ENCODE measurements around the gene MAF. TPM values are rescaled to one million over a fixed set of nuclear protein-coding genes. Genes with fewer than 3 reads are reported as not detected.

MAF gene
- total RNA-seq, 4 donors from 2014 or later, result 24.8 to 52.0 (median 33.6) TPM

- Histone ChIP-seq H3K27ac (peak overlapping the region in 3 of 4 donors; percentile 18 to 68 (median 66)), H3K4me1 (peaks cover 0 to 16% (median 0%) of the 10 kb centered on the region in 3 donors), H3K36me3 (no peaks in the 10 kb centered on the region), H3K9me3 (no peaks in the 10 kb centered on the region), H3K4me3 (peak overlapping the region; percentile 42 to 55), H3K27me3 (peaks cover 31% of the 10 kb centered on the region)
- peak; percentile 26 for ATAC-seq
- TF ChIP-seq POLR2AphosphoS5 (IDR thresholded peaks at IDR 0.05) (no peak), CTCF (IDR thresholded peaks at IDR 0.05) (no peak)
- WGBS, 2 donors (ENCODE audit: low coverage in 1 of 2), result 7% methylated on average over 12 of the region's 43 CpGs; no CpG with 5 or more reads in 1 of the 2 donors
Observed at GRCh38 chr16:79589601-79590102, 10.9 kb downstream of the MAF start.

GRCh38 chr16:79587897-79588296 lies 12.6 kb downstream of the MAF start:
- no peak for ATAC-seq
- Histone ChIP-seq H3K4me3 (no peak overlapping the region), H3K36me3 (no peaks in the 10 kb centered on the region), H3K27me3 (peaks cover 31% of the 10 kb centered on the region), H3K9me3 (no peaks in the 10 kb centered on the region), H3K27ac (no peak overlapping the region), H3K4me1 (peaks cover 0 to 12% (median 0%) of the 10 kb centered on the region in 3 donors)
- 81 to 87% methylated on average over 9 of the region's 9 CpGs for WGBS, 2 donors (ENCODE audit: low coverage in 1 of 2)
- TF ChIP-seq POLR2A (IDR thresholded peaks at IDR 0.05) (no peak), POLR2AphosphoS5 (IDR thresholded peaks at IDR 0.05) (no peak), CTCF (IDR thresholded peaks at IDR 0.05) (no peak), EP300 (IDR thresholded peaks at IDR 0.05) (no peak)

GRCh38 chr16:79587296-79587695 lies 13.2 kb downstream of the MAF start:
- H3K9me3 ChIP-seq, result no peaks in the 10 kb centered on the region
- no peak overlapping the region for H3K27ac ChIP-seq
- peaks cover 0 to 12% (median 0%) of the 10 kb centered on the region in 3 donors for H3K4me1 ChIP-seq
- no peak for TF ChIP-seq EP300 (IDR thresholded peaks at IDR 0.05)
- TF ChIP-seq POLR2A (IDR thresholded peaks at IDR 0.05), result no peak
- TF ChIP-seq POLR2AphosphoS5 (IDR thresholded peaks at IDR 0.05), result no peak
- no peak for TF ChIP-seq CTCF (IDR thresholded peaks at IDR 0.05)
- ATAC-seq, result no peak
- 89 to 91% methylated on average over 6 of the region's 6 CpGs for WGBS, 2 donors (ENCODE audit: low coverage in 1 of 2)
- H3K36me3 ChIP-seq, result no peaks in the 10 kb centered on the region
- peaks cover 31% of the 10 kb centered on the region for H3K27me3 ChIP-seq
- no peak overlapping the region for H3K4me3 ChIP-seq

GRCh38 chr16:79582789-79583188 lies 17.7 kb downstream of the MAF start:
- ATAC-seq, result no peak
- TF ChIP-seq EP300 (IDR thresholded peaks at IDR 0.05), result no peak
- H3K4me3 ChIP-seq, result no peak overlapping the region
- WGBS, 2 donors (ENCODE audit: low coverage in 1 of 2), result 85 to 93% methylated on average over 5 to 6 of the region's 6 CpGs
- H3K27ac ChIP-seq, result no peak overlapping the region
- H3K9me3 ChIP-seq, result no peaks in the 10 kb centered on the region
- peaks cover 10% of the 10 kb centered on the region for H3K27me3 ChIP-seq
- H3K4me1 ChIP-seq, result no peaks in the 10 kb centered on the region
- no peaks in the 10 kb centered on the region for H3K36me3 ChIP-seq

- no peak for TF ChIP-seq POLR2A (IDR thresholded peaks at IDR 0.05)
- no peak for TF ChIP-seq POLR2AphosphoS5 (IDR thresholded peaks at IDR 0.05)
- no peak for TF ChIP-seq CTCF (IDR thresholded peaks at IDR 0.05)
- no peak for TF ChIP-seq EP300 (IDR thresholded peaks at IDR 0.05)
- ATAC-seq, result no peak
- Histone ChIP-seq H3K4me1 (no peaks in the 10 kb centered on the region), H3K27me3 (peaks cover 13% of the 10 kb centered on the region), H3K9me3 (no peaks in the 10 kb centered on the region), H3K27ac (no peak overlapping the region), H3K4me3 (no peak overlapping the region), H3K36me3 (no peaks in the 10 kb centered on the region)
- 29 to 55% methylated on average over 8 to 9 of the region's 10 CpGs for WGBS, 2 donors (ENCODE audit: low coverage in 1 of 2)
Observed at GRCh38 chr16:79580453-79581191, 19.9 kb downstream of the MAF start.

All from gastroesophageal sphincter (tissue), 4 donors.